GOT3 (cell line): ENCODE results near the gene HBM.
"Not testable (repeated sequence)": the region's sequence is repeated elsewhere in the genome, so short reads cannot be mapped to it uniquely, and the experiment has no call there.

Experiments used
- DNase-seq: peaks from one replicate; lab custom pipeline; 2025; ENCODE audit warnings: mixed read lengths; lab: John Stamatoyannopoulos, UW

HBM gene

DNA sequence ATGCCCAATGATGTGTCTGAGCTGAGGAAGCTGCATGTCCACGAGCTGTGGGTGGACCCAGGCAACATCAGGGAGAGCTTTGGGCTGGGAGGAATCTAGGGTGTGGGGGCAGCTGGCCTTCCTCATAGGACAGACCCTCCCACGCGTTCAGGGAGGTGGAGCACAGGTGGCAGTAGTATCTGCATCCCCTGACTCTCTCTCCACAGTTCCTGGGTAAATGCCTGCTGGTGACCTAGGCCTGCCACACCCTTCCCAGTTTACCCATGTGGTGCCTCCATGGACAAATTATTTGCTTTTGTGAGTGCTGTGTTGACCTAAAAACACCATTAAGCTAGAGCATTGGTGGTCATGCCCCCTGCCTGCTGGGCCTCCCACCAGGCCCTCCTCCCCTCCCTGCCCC is 3.2 kb downstream of the HBM start:
- DNase-seq: no peak

DNA sequence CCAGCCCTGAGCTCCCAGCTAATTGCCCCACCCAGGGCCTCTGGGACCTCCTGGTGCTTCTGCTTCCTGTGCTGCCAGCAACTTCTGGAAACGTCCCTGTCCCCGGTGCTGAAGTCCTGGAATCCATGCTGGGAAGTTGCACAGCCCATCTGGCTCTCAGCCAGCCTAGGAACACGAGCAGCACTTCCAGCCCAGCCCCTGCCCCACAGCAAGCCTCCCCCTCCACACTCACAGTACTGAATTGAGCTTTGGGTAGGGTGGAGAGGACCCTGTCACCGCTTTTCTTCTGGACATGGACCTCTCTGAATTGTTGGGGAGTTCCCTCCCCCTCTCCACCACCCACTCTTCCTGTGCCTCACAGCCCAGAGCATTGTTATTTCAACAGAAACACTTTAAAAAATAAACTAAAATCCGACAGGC is 4.3 kb downstream of the HBM start:
- DNase-seq: not testable (repeated sequence)

GRCh38 chr16:170788-171187 is 5.0 kb downstream of the HBM start:
- DNase-seq: no peak

DNA sequence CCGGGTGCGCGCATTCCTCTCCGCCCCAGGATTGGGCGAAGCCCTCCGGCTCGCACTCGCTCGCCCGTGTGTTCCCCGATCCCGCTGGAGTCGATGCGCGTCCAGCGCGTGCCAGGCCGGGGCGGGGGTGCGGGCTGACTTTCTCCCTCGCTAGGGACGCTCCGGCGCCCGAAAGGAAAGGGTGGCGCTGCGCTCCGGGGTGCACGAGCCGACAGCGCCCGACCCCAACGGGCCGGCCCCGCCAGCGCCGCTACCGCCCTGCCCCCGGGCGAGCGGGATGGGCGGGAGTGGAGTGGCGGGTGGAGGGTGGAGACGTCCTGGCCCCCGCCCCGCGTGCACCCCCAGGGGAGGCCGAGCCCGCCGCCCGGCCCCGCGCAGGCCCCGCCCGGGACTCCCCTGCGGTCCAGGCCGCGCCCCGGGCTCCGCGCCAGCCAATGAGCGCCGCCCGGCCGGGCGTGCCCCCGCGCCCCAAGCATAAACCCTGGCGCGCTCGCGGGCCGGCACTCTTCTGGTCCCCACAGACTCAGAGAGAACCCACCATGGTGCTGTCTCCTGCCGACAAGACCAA is 6.7 kb downstream of the HBM start, which contains the start of gene HBA2:
Gene HBA2 (plus strand): TSS at position 503 of the 568 bp plus-strand sequence. CDS start 37 bp downstream, at position 540.
- not testable (repeated sequence) for DNase-seq

GRCh38 chr16:173211-173854 is 7.6 kb downstream of the HBM start:
- DNase-seq: not testable (repeated sequence)

DNA sequence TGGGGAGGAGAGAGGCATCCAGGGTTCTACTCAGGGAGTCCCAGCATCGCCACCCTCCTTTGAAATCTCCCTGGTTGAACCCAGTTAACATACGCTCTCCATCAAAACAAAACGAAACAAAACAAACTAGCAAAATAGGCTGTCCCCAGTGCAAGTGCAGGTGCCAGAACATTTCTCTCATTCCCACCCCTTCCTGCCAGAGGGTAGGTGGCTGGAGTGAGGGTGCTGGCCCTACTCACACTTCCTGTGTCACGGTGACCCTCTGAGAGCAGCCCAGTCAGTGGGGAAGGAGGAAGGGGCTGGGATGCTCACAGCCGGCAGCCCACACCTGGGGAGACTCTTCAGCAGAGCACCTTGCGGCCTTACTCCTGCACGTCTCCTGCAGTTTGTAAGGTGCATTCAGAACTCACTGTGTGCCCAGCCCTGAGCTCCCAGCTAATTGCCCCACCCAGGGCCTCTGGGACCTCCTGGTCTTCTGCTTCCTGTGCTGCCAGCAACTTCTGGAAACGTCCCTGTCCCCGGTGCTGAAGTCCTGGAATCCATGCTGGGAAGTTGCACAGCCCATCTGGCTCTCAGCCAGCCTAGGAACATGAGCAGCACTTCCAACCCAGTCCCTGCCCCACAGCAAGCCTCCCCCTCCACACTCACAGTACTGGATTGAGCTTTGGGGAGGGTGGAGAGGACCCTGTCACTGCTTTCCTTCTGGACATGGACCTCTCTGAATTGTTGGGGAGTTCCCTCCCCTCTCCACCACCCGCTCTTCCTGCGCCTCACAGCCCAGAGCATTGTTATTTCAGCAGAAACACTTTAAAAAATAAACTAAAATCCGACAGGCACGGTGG is 8.4 kb downstream of the HBM start:
- DNase-seq: not testable (repeated sequence)

- DNase-seq: no peak
These were observed 9.5 kb downstream of the HBM start for GRCh38 chr16:175011-175949.

GRCh38 chr16:176006-176405 is 10.2 kb downstream of the HBM start:
- DNase-seq: not testable (repeated sequence)

DNA sequence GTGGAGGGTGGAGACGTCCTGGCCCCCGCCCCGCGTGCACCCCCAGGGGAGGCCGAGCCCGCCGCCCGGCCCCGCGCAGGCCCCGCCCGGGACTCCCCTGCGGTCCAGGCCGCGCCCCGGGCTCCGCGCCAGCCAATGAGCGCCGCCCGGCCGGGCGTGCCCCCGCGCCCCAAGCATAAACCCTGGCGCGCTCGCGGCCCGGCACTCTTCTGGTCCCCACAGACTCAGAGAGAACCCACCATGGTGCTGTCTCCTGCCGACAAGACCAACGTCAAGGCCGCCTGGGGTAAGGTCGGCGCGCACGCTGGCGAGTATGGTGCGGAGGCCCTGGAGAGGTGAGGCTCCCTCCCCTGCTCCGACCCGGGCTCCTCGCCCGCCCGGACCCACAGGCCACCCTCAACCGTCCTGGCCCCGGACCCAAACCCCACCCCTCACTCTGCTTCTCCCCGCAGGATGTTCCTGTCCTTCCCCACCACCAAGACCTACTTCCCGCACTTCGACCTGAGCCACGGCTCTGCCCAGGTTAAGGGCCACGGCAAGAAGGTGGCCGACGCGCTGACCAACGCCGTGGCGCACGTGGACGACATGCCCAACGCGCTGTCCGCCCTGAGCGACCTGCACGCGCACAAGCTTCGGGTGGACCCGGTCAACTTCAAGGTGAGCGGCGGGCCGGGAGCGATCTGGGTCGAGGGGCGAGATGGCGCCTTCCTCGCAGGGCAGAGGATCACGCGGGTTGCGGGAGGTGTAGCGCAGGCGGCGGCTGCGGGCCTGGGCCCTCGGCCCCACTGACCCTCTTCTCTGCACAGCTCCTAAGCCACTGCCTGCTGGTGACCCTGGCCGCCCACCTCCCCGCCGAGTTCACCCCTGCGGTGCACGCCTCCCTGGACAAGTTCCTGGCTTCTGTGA is 11.0 kb downstream of the HBM start, which contains the start of gene HBA1:
Gene HBA1 (plus strand): TSS at position 204 of the 906 bp plus-strand sequence. CDS start 37 bp downstream, at position 241.
- DNase-seq: not testable (repeated sequence)

DNA sequence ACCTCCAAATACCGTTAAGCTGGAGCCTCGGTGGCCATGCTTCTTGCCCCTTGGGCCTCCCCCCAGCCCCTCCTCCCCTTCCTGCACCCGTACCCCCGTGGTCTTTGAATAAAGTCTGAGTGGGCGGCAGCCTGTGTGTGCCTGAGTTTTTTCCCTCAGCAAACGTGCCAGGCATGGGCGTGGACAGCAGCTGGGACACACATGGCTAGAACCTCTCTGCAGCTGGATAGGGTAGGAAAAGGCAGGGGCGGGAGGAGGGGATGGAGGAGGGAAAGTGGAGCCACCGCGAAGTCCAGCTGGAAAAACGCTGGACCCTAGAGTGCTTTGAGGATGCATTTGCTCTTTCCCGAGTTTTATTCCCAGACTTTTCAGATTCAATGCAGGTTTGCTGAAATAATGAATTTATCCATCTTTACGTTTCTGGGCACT is 11.6 kb downstream of the HBM start:
- DNase-seq: no peak

- no peak for DNase-seq
These were observed 12.3 kb downstream of the HBM start for GRCh38 chr16:177981-178667.

DNA sequence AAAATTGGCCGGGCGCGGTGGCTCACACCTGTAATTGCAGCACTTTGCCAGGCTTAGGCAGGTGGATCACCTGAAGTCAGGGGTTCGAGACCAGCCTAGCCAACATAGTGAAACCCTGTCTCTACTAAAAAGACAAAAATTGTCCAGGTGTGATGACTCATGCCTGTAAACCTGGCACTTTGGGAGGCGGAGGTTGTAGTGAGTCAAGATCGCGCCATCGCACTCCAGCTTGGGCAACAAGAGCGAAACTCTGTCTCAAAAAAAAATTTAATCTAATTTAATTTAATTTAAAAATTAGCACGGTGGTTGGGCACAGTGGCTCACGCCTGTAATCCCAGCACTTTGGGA is 12.9 kb downstream of the HBM start:
- no peak for DNase-seq

DNA sequence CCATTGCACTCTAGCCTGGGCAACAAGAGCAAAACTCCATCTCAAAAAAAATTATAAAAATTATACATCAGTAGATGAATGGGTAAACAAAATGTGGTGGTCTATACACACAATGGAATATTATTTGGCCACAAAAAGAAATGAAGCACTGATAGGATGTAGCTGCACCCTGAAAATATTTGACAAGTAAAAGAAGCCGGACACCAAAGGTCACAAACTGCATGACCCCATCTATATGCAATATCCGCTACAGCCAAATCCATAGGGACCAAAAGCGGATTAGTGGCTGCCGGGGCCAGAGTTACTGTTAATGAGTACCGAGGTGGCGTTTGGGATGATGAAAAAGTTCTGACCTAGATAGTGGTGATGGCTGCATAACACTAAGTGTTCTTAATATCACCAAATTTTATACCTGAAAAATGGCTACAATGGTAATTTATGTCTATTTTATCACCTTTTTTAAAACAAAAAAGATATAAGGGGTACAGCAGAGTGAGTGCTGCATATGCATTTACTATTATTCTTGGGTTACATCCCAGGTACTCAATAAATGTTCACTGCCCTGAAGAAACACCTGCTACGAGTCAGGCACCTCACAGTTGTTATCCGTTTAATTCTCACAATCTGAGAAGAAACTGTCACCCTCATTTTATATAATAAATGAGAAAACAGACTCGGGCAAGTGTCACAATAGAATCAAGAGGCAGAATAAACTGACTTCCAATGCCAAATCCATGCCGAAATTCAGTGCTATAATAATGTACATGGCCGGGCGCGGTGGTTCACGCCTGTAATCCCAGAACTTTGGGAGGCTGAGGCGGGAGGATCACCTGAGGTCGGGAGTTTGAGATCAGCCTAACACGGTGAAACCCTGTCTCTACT is 13.7 kb downstream of the HBM start:
- no peak for DNase-seq

DNA sequence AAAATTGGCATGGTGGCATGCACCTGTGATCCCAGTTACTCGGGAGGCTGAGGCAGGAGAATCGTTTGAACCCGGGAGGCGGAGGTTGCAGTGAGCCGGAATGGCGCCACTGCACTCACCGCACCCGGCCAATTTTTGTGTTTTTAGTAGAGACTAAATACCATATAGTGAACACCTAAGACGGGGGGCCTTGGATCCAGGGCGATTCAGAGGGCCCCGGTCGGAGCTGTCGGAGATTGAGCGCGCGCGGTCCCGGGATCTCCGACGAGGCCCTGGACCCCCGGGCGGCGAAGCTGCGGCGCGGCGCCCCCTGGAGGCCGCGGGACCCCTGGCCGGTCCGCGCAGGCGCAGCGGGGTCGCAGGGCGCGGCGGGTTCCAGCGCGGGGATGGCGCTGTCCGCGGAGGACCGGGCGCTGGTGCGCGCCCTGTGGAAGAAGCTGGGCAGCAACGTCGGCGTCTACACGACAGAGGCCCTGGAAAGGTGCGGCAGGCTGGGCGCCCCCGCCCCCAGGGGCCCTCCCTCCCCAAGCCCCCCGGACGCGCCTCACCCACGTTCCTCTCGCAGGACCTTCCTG is 14.4 kb downstream of the HBM start, which contains the start of gene HBQ1:
Gene HBQ1 (plus strand): TSS at position 359 of the 575 bp plus-strand sequence. CDS start 28 bp downstream, at position 387.
- no peak for DNase-seq

DNA sequence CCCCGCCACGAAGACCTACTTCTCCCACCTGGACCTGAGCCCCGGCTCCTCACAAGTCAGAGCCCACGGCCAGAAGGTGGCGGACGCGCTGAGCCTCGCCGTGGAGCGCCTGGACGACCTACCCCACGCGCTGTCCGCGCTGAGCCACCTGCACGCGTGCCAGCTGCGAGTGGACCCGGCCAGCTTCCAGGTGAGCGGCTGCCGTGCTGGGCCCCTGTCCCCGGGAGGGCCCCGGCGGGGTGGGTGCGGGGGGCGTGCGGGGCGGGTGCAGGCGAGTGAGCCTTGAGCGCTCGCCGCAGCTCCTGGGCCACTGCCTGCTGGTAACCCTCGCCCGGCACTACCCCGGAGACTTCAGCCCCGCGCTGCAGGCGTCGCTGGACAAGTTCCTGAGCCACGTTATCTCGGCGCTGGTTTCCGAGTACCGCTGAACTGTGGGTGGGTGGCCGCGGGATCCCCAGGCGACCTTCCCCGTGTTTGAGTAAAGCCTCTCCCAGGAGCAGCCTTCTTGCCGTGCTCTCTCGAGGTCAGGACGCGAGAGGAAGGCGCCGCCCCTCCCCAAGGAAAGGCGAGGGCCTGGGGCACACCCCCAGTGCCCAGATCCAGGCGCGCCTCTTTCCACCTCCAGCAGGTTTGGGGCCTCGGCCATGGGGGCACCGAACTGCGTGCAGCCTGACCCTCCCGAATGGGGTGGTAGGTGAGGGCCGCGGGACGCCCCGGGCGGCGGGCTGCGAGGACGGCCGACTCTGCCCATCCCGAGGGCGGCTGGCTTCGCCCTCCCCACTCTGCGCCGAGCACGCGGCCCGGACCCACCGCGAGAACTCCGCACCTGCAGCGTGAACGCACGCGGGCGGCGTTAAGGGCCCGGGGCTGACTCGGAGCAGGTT is 15.1 kb downstream of the HBM start:
- no peak for DNase-seq

DNA sequence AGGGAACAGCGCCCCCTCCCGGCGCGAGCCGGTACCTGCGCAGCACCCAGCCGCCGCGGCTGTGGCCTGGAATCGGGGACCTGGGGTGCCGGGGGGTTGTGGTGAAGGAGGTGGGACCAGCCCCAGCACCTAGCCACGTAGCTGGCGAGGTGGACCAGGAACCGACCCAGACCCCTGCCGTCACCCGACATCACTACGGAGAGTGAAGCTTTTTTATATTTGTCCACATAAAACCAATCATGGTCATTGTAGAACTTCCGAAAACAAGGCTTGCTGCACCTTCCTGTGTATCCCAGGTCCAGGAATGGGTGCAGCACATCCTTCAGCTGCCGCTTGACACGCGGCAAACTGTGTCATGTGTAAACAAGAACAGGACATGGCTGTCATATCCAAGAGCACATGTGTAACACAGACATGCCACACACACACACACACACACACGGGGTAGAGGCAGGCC is 15.8 kb downstream of the HBM start:
- no peak for DNase-seq

DNA sequence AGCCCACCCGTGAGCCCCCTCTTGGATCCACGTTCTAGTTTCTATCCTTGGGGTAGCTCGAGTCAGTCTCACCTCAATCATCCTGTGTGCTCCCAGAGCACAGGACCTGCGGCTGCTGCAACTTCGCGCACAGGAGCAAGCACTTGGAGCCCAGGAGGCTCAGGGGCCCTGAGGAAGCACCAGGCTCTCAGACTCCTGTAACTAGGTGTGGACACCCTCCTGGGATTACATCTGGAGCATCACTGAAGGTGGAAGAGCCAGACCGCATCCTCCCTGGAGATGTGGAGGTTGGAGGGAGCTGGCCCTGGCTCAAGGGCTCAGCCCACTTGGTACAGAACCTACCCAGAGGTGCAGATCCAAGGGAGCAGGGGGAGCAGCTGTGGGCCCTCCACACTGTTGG is 17.2 kb downstream of the HBM start:
- no peak for DNase-seq
